Chondrocyte (in vitro differentiated cells): ENCODE data around the gene SLC38A7. TPM values are rescaled to one million over a fixed set of nuclear protein-coding genes. Genes with fewer than 3 reads are reported as not detected.

Source experiments
- DNase-seq: peaks from one replicate; pipeline ENCODE4 v3.0.0; 2021; ENCODE audit warnings: mixed read lengths, low spot score
- H3K27ac Mint-ChIP-seq: one replicate; pipeline ENCODE4 v1.8.0; 2021; ENCODE audit warnings: mild to moderate bottlenecking, moderate library complexity, mixed read lengths; ENCODE audit not compliant: unreplicated experiment
- H3K27me3 Mint-ChIP-seq: 2 replicates; pipeline ENCODE4 v1.8.0; 2021; ENCODE audit warnings: low read depth, mixed read lengths
- H3K36me3 Mint-ChIP-seq: 2 replicates; pipeline ENCODE4 v1.8.0; 2021; ENCODE audit warnings: low read depth, mixed read lengths
- H3K4me1 Mint-ChIP-seq: 2 replicates; pipeline ENCODE4 v1.8.0; 2021; ENCODE audit warnings: low read depth, mild to moderate bottlenecking, mixed read lengths
- H3K4me3 Mint-ChIP-seq: one replicate; pipeline ENCODE4 v1.8.0; 2021; ENCODE audit warnings: mild to moderate bottlenecking, moderate library complexity, mixed read lengths; ENCODE audit not compliant: unreplicated experiment
- H3K9me3 Mint-ChIP-seq: 2 replicates; pipeline ENCODE4 v1.8.0; 2021; ENCODE audit warnings: low read depth, mixed read lengths
- CTCF ChIP-seq: fragments of 200-600 bp; sonication (generic); IDR thresholded peaks from 2 replicates; pipeline ENCODE4 v1.5.0; 2021; ENCODE audit warnings: antibody characterized with exemption, mild to moderate bottlenecking, moderate library complexity
- total RNA-seq: library from RNA; stranded (reverse); gene quantifications from 3 replicates; pipeline ENCODE4 v1.2.1, GENCODE V29; 2021

SLC38A7 gene
- total RNA-seq, 1 donor from 2014 or later: 45.1 TPM

GRCh38 chr16:58730724-58731370 lies 46.3 kb upstream of the SLC38A7 start:
- no peaks in the 10 kb centered on the region for H3K36me3 Mint-ChIP-seq
- H3K27ac Mint-ChIP-seq: no peak overlapping the region
- DNase-seq: no peak
- no peaks in the 10 kb centered on the region for H3K9me3 Mint-ChIP-seq
- no peak for TF ChIP-seq CTCF
- no peaks in the 10 kb centered on the region for H3K27me3 Mint-ChIP-seq
- H3K4me3 Mint-ChIP-seq: no peak overlapping the region
- H3K4me1 Mint-ChIP-seq: peaks cover 21% of the 10 kb centered on the region

GRCh38 chr16:58727796-58728568 lies 43.4 kb upstream of the SLC38A7 start:
- TF ChIP-seq CTCF: no peak
- Mint-ChIP-seq H3K36me3 (no peaks in the 10 kb centered on the region), H3K9me3 (no peaks in the 10 kb centered on the region), H3K4me3 (no peak overlapping the region), H3K27ac (no peak overlapping the region), H3K4me1 (peaks cover 16% of the 10 kb centered on the region), H3K27me3 (no peaks in the 10 kb centered on the region)
- no peak for DNase-seq

GRCh38 chr16:58727028-58727781 lies 42.6 kb upstream of the SLC38A7 start:
- Mint-ChIP-seq H3K4me3 (no peak overlapping the region), H3K9me3 (no peaks in the 10 kb centered on the region), H3K27me3 (no peaks in the 10 kb centered on the region), H3K36me3 (no peaks in the 10 kb centered on the region), H3K4me1 (peaks cover 8% of the 10 kb centered on the region), H3K27ac (no peak overlapping the region)
- TF ChIP-seq CTCF: no peak
- DNase-seq: no peak

GRCh38 chr16:58723109-58723508 lies 38.5 kb upstream of the SLC38A7 start:
- H3K4me1 Mint-ChIP-seq: no peaks in the 10 kb centered on the region
- peaks cover 17% of the 10 kb centered on the region for H3K36me3 Mint-ChIP-seq
- DNase-seq: no peak
- no peak overlapping the region for H3K27ac Mint-ChIP-seq
- H3K9me3 Mint-ChIP-seq: no peaks in the 10 kb centered on the region
- no peaks in the 10 kb centered on the region for H3K27me3 Mint-ChIP-seq
- H3K4me3 Mint-ChIP-seq: no peak overlapping the region
- no peak for TF ChIP-seq CTCF

- Mint-ChIP-seq H3K4me1 (no peaks in the 10 kb centered on the region), H3K4me3 (no peak overlapping the region), H3K36me3 (peaks cover 43% of the 10 kb centered on the region), H3K27me3 (no peaks in the 10 kb centered on the region), H3K9me3 (no peaks in the 10 kb centered on the region), H3K27ac (no peak overlapping the region)
- DNase-seq: no peak
- no peak for TF ChIP-seq CTCF
These were observed 33.4 kb upstream of the SLC38A7 start for GRCh38 chr16:58717994-58718393.
